GM23248 (cell line): ENCODE measurements around the gene IL1RAPL2. TPM values are rescaled to one million over a fixed set of nuclear protein-coding genes. Genes with fewer than 3 reads are reported as not detected.

ENCODE experiments used
- DNase-seq: peaks from one replicate; pipeline ENCODE4 v3.0.0-alpha.2; 2015
- H2AFZ ChIP-seq: fragments of 200-600 bp; sonication (generic); 2 replicates; pipeline ENCODE4 v1.6.1; 2016; ENCODE audit warnings: antibody characterized with exemption
- H3F3A ChIP-seq: fragments of 200-600 bp; sonication (generic); 2 replicates; pipeline ENCODE4 v1.6.1; 2016; ENCODE audit warnings: mild to moderate bottlenecking, antibody characterized with exemption, mixed run types; ENCODE audit not compliant: insufficient read depth
- H3K27ac ChIP-seq: fragments of 200-600 bp; sonication (generic); 2 replicates; pipeline ENCODE4 v1.5.1; 2016; ENCODE audit warnings: mild to moderate bottlenecking
- H3K27me3 ChIP-seq: fragments of 200-600 bp; sonication (generic); replicated peaks from 2 replicates; pipeline ENCODE4 v1.6.1; 2016; ENCODE audit warnings: mild to moderate bottlenecking; ENCODE audit not compliant: insufficient read depth
- H3K36me3 ChIP-seq: fragments of 200-600 bp; sonication (generic); 2 replicates; pipeline ENCODE4 v1.6.1; 2016; ENCODE audit warnings: low read depth, mild to moderate bottlenecking
- H3K4me1 ChIP-seq: fragments of 200-600 bp; sonication (generic); 2 replicates; pipeline ENCODE4 v1.6.1; 2016; ENCODE audit warnings: mild to moderate bottlenecking; ENCODE audit not compliant: insufficient read depth
- H3K4me2 ChIP-seq: fragments of 200-600 bp; sonication (generic); one replicate; pipeline ENCODE4 v1.6.1; 2016; ENCODE audit warnings: mild to moderate bottlenecking; ENCODE audit not compliant: unreplicated experiment
- H3K4me3 ChIP-seq: fragments of 200-600 bp; sonication (generic); 2 replicates; pipeline ENCODE4 v1.5.1; 2016; ENCODE audit warnings: mild to moderate bottlenecking
- H3K79me2 ChIP-seq: fragments of 200-600 bp; sonication (generic); 2 replicates; pipeline ENCODE4 v1.6.1; 2016; ENCODE audit warnings: mild to moderate bottlenecking; ENCODE audit not compliant: insufficient read depth
- H3K9ac ChIP-seq: fragments of 200-600 bp; sonication (generic); 2 replicates; pipeline ENCODE4 v1.6.1; 2016; ENCODE audit warnings: mild to moderate bottlenecking
- H3K9me2 ChIP-seq: fragments of 200-600 bp; sonication (generic); 2 replicates; pipeline ENCODE4 v1.6.1; 2016; ENCODE audit warnings: mixed run types, mild to moderate bottlenecking, moderate library complexity; ENCODE audit not compliant: insufficient read depth
- H3K9me3 ChIP-seq: fragments of 200-600 bp; sonication (generic); one replicate; pipeline ENCODE4 v1.6.1; 2017; ENCODE audit warnings: low read depth
- H4K20me1 ChIP-seq: fragments of 200-600 bp; sonication (generic); 2 replicates; pipeline ENCODE4 v1.6.0; 2016; ENCODE audit not compliant: insufficient read depth
- EZH2 ChIP-seq: fragments of 200-600 bp; sonication (generic); IDR thresholded peaks from 2 replicates; pipeline ENCODE4 v1.6.1; 2018; ENCODE audit warnings: antibody characterized with exemption, mild to moderate bottlenecking; ENCODE audit not compliant: insufficient read depth, poor library complexity, severe bottlenecking
- EZH2phosphoT487 ChIP-seq: fragments of 200-600 bp; sonication (generic); IDR thresholded peaks from 2 replicates; pipeline ENCODE4 v1.6.1; 2018; ENCODE audit warnings: antibody characterized with exemption, moderate library complexity, mild to moderate bottlenecking, low read depth; ENCODE audit not compliant: insufficient read depth
- WGBS, 2 experiments: methylation state at CpG; one replicate each; pipeline ENCODE4 v1.1.6; 2015 to 2017; ENCODE audit warnings: low lambda C conversion rate in 2 of 2, low coverage in 1 of 2; ENCODE audit errors: missing lambda C conversion rate in 2 of 2; 5-methylcytosine and 5-hydroxymethylcytosine counted together
- in situ Hi-C: fragments of 300-500 bp; cut with MboI; formaldehyde crosslinking; loops from 2 replicates; pipeline ENCODE4 v1.15.0; 2020
- polyA plus RNA-seq: library from polyadenylated mRNA; unstranded; fragments of >200 nt; fragmentation: Nextera tagmentation; extraction: Ambion mirVana; gene quantifications from 2 replicates; pipeline ENCODE4 v1.2.1, GENCODE V29; 2016
- total RNA-seq: library from RNA; depleted of rRNA; stranded (reverse); fragments of >200 nt; shearing (Covaris generic); gene quantifications from 2 replicates; pipeline ENCODE4 v1.2.3, GENCODE V29; 2014

Gene IL1RAPL2
- total and polyA plus RNA-seq, 2 experiments from 2014 or later, result not detected

- Histone ChIP-seq H3K9me3 (no peaks in the 10 kb centered on the region), H3K79me2 (no peaks in the 10 kb centered on the region), H3K27ac (no peak overlapping the region), H2AFZ (no peak overlapping the region), H4K20me1 (no peaks in the 10 kb centered on the region), H3K4me2 (no peak overlapping the region), H3K4me3 (no peak overlapping the region), H3K4me1 (no peaks in the 10 kb centered on the region), H3F3A (no peaks in the 10 kb centered on the region), H3K36me3 (no peaks in the 10 kb centered on the region), H3K9me2 (no peaks in the 10 kb centered on the region), H3K9ac (no peak overlapping the region), H3K27me3 (no peaks in the 10 kb centered on the region)
- 0% methylated on average over 1 of the region's 1 CpG for WGBS, 2 experiments
- no peak for DNase-seq
- in situ Hi-C loops, result no loop called here
- TF ChIP-seq EZH2 (no peak), EZH2phosphoT487 (no peak)
Measured at GRCh38 chrX:105424729-105425128, 858.7 kb downstream of the IL1RAPL2 start.

DNA sequence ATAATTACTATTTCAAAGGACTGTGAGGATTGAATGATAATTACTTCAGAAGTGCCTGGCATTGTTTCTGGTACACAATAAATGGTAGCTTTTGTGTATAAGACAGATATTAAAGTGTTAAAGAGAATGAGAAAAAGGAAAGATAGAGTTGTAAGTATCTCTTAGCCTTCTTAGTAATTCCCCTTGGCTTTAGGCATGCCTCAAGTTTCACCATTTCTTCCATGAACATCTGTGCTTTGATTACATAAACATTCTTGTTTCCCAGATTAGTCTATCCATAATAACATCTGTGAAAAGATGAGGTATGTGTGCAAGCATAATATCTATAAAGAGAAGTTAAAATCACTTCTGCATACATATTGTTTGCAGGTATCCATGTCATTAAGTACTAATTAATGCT, 885.4 kb downstream of the IL1RAPL2 start:
- no peaks in the 10 kb centered on the region for H3K27me3 ChIP-seq

DNA sequence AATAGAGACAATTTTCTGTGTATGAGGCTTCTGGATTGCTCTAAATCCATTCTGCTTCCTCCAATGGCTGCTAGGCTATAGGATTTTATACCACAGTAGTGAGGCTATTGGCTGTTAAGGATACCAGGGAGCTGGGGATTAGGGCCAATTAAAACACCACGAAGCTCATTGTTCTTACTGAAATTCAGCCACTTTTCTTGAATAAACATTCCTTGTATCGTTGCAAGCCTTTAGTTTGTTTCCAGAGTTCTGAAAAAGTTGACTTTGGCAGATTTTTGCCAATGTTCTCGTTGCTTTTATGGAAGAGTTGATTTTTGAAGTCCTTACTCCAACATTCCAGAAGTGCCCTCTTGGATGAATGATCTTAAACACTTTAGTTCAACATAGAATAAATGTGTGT, 892.8 kb downstream of the IL1RAPL2 start:
- Histone ChIP-seq H3K4me1 (no peaks in the 10 kb centered on the region), H3K27me3 (no peaks in the 10 kb centered on the region), H3K36me3 (no peaks in the 10 kb centered on the region), H3F3A (no peaks in the 10 kb centered on the region), H3K9me3 (no peaks in the 10 kb centered on the region), H3K4me3 (no peak overlapping the region), H3K79me2 (no peaks in the 10 kb centered on the region), H3K27ac (no peak overlapping the region), H3K9me2 (no peaks in the 10 kb centered on the region), H3K4me2 (no peak overlapping the region), H2AFZ (no peak overlapping the region), H4K20me1 (no peaks in the 10 kb centered on the region), H3K9ac (no peak overlapping the region)
- in situ Hi-C loops, result no loop called here
- DNase-seq, result no peak
- TF ChIP-seq EZH2phosphoT487, result no peak
- no peak for TF ChIP-seq EZH2
- WGBS, 2 experiments, result 0 to 3% methylated on average over 3 of the region's 3 CpGs

More for the DNA sequence above, 885.4 kb downstream of the IL1RAPL2 start:
- Histone ChIP-seq H3K4me3 (no peak overlapping the region), H3K27ac (no peak overlapping the region), H4K20me1 (no peaks in the 10 kb centered on the region), H3K79me2 (no peaks in the 10 kb centered on the region), H3K4me2 (no peak overlapping the region), H3K9me3 (no peaks in the 10 kb centered on the region), H2AFZ (no peak overlapping the region), H3K4me1 (no peaks in the 10 kb centered on the region), H3K9ac (no peak overlapping the region), H3F3A (no peaks in the 10 kb centered on the region), H3K36me3 (no peaks in the 10 kb centered on the region), H3K9me2 (no peaks in the 10 kb centered on the region)
- TF ChIP-seq EZH2, result no peak
- no peak for TF ChIP-seq EZH2phosphoT487
- DNase-seq, result no peak
- in situ Hi-C loops, result no loop called here

GRCh38 chrX:105460376-105460775, 894.4 kb downstream of the IL1RAPL2 start:
- Histone ChIP-seq H3K4me3 (no peak overlapping the region), H2AFZ (no peak overlapping the region), H3K36me3 (no peaks in the 10 kb centered on the region), H3K4me2 (no peak overlapping the region), H3K27me3 (no peaks in the 10 kb centered on the region), H4K20me1 (no peaks in the 10 kb centered on the region), H3K9me2 (no peaks in the 10 kb centered on the region), H3K9ac (no peak overlapping the region), H3K27ac (no peak overlapping the region), H3K4me1 (no peaks in the 10 kb centered on the region), H3K79me2 (no peaks in the 10 kb centered on the region), H3K9me3 (no peaks in the 10 kb centered on the region), H3F3A (no peaks in the 10 kb centered on the region)
- no peak for DNase-seq
- TF ChIP-seq EZH2, result no peak
- no peak for TF ChIP-seq EZH2phosphoT487
- in situ Hi-C loops, result no loop called here
- WGBS, 2 experiments, result 0 to 4% methylated on average over 1 of the region's 1 CpG

- Histone ChIP-seq H3K4me2 (no peak overlapping the region), H3K79me2 (no peaks in the 10 kb centered on the region), H4K20me1 (no peaks in the 10 kb centered on the region), H3K4me3 (no peak overlapping the region), H3K4me1 (no peaks in the 10 kb centered on the region), H3K9me2 (no peaks in the 10 kb centered on the region), H3K27ac (no peak overlapping the region), H3F3A (no peaks in the 10 kb centered on the region), H2AFZ (no peak overlapping the region), H3K9ac (no peak overlapping the region), H3K36me3 (no peaks in the 10 kb centered on the region), H3K9me3 (no peaks in the 10 kb centered on the region), H3K27me3 (no peaks in the 10 kb centered on the region)
- WGBS, 2 experiments, result 19 to 35% methylated on average over 1 of the region's 1 CpG
- in situ Hi-C loops, result no loop called here
- no peak for TF ChIP-seq EZH2phosphoT487
- no peak for DNase-seq
Measured at GRCh38 chrX:105461016-105461415, 895.0 kb downstream of the IL1RAPL2 start.
